HCT116 (cell line): ENCODE data around the gene PCDH15. TPM values are rescaled to one million over a fixed set of nuclear protein-coding genes. Genes with fewer than 3 reads are reported as not detected.

Experiments
- ATAC-seq: fragments of 200-7000 bp; cut with Tn5 transposase; 2 replicates; pipeline ENCODE4 v1.9.1; 2020; ENCODE audit warnings: mild to moderate bottlenecking, moderate library complexity
- BruUV-seq: library from RNA; stranded (reverse); fragments of 400-500 nt; replicated peaks from 2 replicates; lab custom pipeline; 2021; lab: Mats Ljungman, UMichigan
- CTCF ChIA-PET: fragments of 300-600 bp; sonication (Branson Sonifier 250); formaldehyde crosslinking; loops from one replicate; lab custom pipeline; 2021; ENCODE audit warnings: antibody characterized with exemption; lab: Charles Lee
- POLR2A ChIA-PET: fragments of 300-600, 350-600 bp; sonication (Branson Sonifier 250); formaldehyde crosslinking; loops from one replicate; lab custom pipeline; 2021; ENCODE audit warnings: antibody characterized with exemption; lab: Charles Lee
- RAD21 ChIA-PET, 2 experiments: fragments of 300-600 bp; sonication (Branson Sonifier 250); formaldehyde crosslinking; loops; one replicate each; lab custom pipeline; 2023; ENCODE audit warnings: low total read pairs in 2 of 2; ENCODE audit not compliant: uncharacterized antibody in 2 of 2, unreplicated experiment in 2 of 2, low non-redundant PET in 1 of 2; lab: Charles Lee
- DNase-seq: peaks from one replicate; pipeline ENCODE4 v3.0.0-alpha.2; 2010; ENCODE audit warnings: low read depth, low spot score
- H2AFZ ChIP-seq: fragments of 200-600 bp; shearing (Covaris generic), sonication (generic); 2 replicates; pipeline ENCODE4 v1.6.1; 2017; ENCODE audit warnings: low read depth, mixed run types, mixed read lengths, antibody characterized with exemption, low read length; ENCODE audit not compliant: poor library complexity, severe bottlenecking
- H3K27ac ChIP-seq: 2 replicates; pipeline ENCODE4 v1.5.1; 2012; ENCODE audit warnings: low read depth, low read length
- H3K27me3 ChIP-seq: fragments of 200-600 bp; sonication (generic); 2 replicates; pipeline ENCODE4 v1.6.1; 2016; ENCODE audit warnings: mixed run types, low read length, mixed read lengths; ENCODE audit not compliant: insufficient read depth
- H3K36me3 ChIP-seq, 2 experiments: fragments of 200-500 bp in 1 of 2; fragments of 200-600 bp in 1 of 2; sonication (Bioruptor generic) in 1 of 2; sonication (generic) in 1 of 2; 2 replicates each; pipeline versions ENCODE4 v1.5.1 to v1.6.1; 2014 to 2016; ENCODE audit warnings: low read length in 2 of 2, inconsistent platforms in 1 of 2, mixed read lengths in 1 of 2, mixed run types in 1 of 2; ENCODE audit not compliant: insufficient read depth in 2 of 2, control insufficient read depth in 1 of 2
- H3K4me1 ChIP-seq, 2 experiments: fragments of 200-600 bp in 1 of 2; sonication (generic) in 1 of 2; 2 replicates each; pipeline versions ENCODE4 v1.5.1 to v1.6.1; 2012 to 2017; ENCODE audit warnings: low read length in 2 of 2, inconsistent platforms in 1 of 2, mild to moderate bottlenecking in 1 of 2, mixed read lengths in 1 of 2, mixed run types in 1 of 2, moderate library complexity in 1 of 2; ENCODE audit not compliant: insufficient read depth in 2 of 2, control insufficient read depth in 1 of 2
- H3K4me2 ChIP-seq: fragments of 200-600 bp; sonication (generic); 2 replicates; pipeline ENCODE4 v1.6.1; 2017; ENCODE audit warnings: mixed run types, low read length, mixed read lengths
- H3K4me3 ChIP-seq, 2 experiments: fragments of 200-600 bp in 1 of 2; sonication (generic) in 1 of 2; replicated peaks in 1 of 2; 2 replicates each; pipeline ENCODE4 v1.5.1; 2011 to 2016; ENCODE audit warnings: low read length in 2 of 2, control low read depth in 1 of 2, low read depth in 1 of 2, mild to moderate bottlenecking in 1 of 2, mixed read lengths in 1 of 2, mixed run types in 1 of 2
- H3K79me2 ChIP-seq: fragments of 200-600 bp; sonication (generic); 2 replicates; pipeline ENCODE4 v1.6.1; 2017; ENCODE audit warnings: mild to moderate bottlenecking, mixed run types, low read length, moderate library complexity, mixed read lengths; ENCODE audit not compliant: insufficient read depth
- H3K9ac ChIP-seq: fragments of 200-600 bp; sonication (generic); 2 replicates; pipeline ENCODE4 v1.6.1; 2016; ENCODE audit warnings: low read length, mixed read lengths
- H3K9me2 ChIP-seq: fragments of 200-600 bp; sonication (generic), shearing (Covaris generic); 2 replicates; pipeline ENCODE4 v1.6.1; 2017; ENCODE audit warnings: mixed run types, mild to moderate bottlenecking, moderate library complexity; ENCODE audit not compliant: insufficient read depth
- H3K9me3 ChIP-seq, 2 experiments: fragments of 200-500 bp in 1 of 2; fragments of 200-600 bp in 1 of 2; sonication (Bioruptor generic) in 1 of 2; sonication (generic) in 1 of 2; 2 replicates each; pipeline ENCODE4 v1.6.1; 2014 to 2017; ENCODE audit warnings: low read length in 2 of 2, mixed read lengths in 2 of 2, inconsistent platforms in 1 of 2, low read depth in 1 of 2, mild to moderate bottlenecking in 1 of 2, mixed run types in 1 of 2, moderate library complexity in 1 of 2; ENCODE audit not compliant: control insufficient read depth in 1 of 2, insufficient read depth in 1 of 2
- H4K20me1 ChIP-seq: fragments of 200-600 bp; sonication (generic), shearing (Covaris generic); 2 replicates; pipeline ENCODE4 v1.6.1; 2017; ENCODE audit warnings: mixed run types, mild to moderate bottlenecking, moderate library complexity; ENCODE audit not compliant: insufficient read depth
- CBX3 ChIP-seq: IDR thresholded peaks from 2 replicates; pipeline ENCODE4 v1.6.1; 2012; ENCODE audit warnings: low read depth
- CEBPB ChIP-seq: IDR thresholded peaks from 2 replicates; pipeline ENCODE4 v1.6.1; 2012; ENCODE audit warnings: low read depth
- EGR1 ChIP-seq: IDR thresholded peaks from 2 replicates; pipeline ENCODE4 v1.6.1; 2012; ENCODE audit warnings: low read depth
- ELF1 ChIP-seq: IDR thresholded peaks from 2 replicates; pipeline ENCODE4 v1.6.1; 2012; ENCODE audit warnings: low read depth, borderline replicate concordance
- EZH2 ChIP-seq: fragments of 200-600 bp; sonication (generic); IDR thresholded peaks from 2 replicates; pipeline ENCODE4 v1.6.1; 2017; ENCODE audit warnings: antibody characterized with exemption, mixed run types
- FOSL1 ChIP-seq: IDR thresholded peaks from 2 replicates; pipeline ENCODE4 v1.6.1; 2012; ENCODE audit warnings: low read depth
- JUND ChIP-seq: IDR thresholded peaks from 2 replicates; pipeline ENCODE4 v1.6.1; 2012
- POLR2A ChIP-seq: IDR thresholded peaks from 2 replicates; pipeline ENCODE4 v1.7.0; 2011; ENCODE audit warnings: borderline replicate concordance; ENCODE audit not compliant: insufficient read depth, insufficient read length; ENCODE audit errors: extremely low read depth
- RAD21 ChIP-seq: IDR thresholded peaks from 2 replicates; pipeline ENCODE4 v1.6.1; 2012; ENCODE audit warnings: low read depth, mild to moderate bottlenecking
- SIN3A ChIP-seq: IDR thresholded peaks from 2 replicates; pipeline ENCODE4 v1.6.1; 2012; ENCODE audit warnings: low read depth
- SP1 ChIP-seq: IDR thresholded peaks from 2 replicates; pipeline ENCODE4 v1.6.1; 2012; ENCODE audit warnings: low read depth
- TCF7L2 ChIP-seq: IDR thresholded peaks from 2 replicates; pipeline ENCODE4 v1.7.0; 2011; ENCODE audit warnings: borderline replicate concordance, inconsistent platforms; ENCODE audit not compliant: insufficient read depth, insufficient read length; ENCODE audit errors: extremely low read depth
- ZBTB33 ChIP-seq: IDR thresholded peaks from 2 replicates; pipeline ENCODE4 v1.6.1; 2011; ENCODE audit warnings: mild to moderate bottlenecking, low read length, moderate library complexity; ENCODE audit not compliant: insufficient replicate concordance; ENCODE audit errors: extremely low read depth
- ZFX ChIP-seq: fragments of 450-650 bp; IDR thresholded peaks from 2 replicates; pipeline ENCODE4 v1.6.1; 2017
- ZNF274 ChIP-seq: fragments of 200-500 bp; sonication (Bioruptor generic); IDR thresholded peaks from 2 replicates; pipeline ENCODE4 v1.6.1; 2014; ENCODE audit warnings: mild to moderate bottlenecking, low read depth, low read length, inconsistent platforms
- intact Hi-C: fragments of 100-400 bp; cut with micrococcal nuclease; formaldehyde crosslinking; loops from 2 replicates; pipeline ENCODE4 v1.10.0; 2022
- total RNA-seq: library from RNA; stranded (reverse); gene quantifications from one replicate; pipeline ENCODE4 v1.2.1, GENCODE V29; 2021; ENCODE audit not compliant: unreplicated experiment

PCDH15 gene
- total RNA-seq, 1 experiment from 2014 or later, result not detected

GRCh38 chr10:54666192-54666591 lies 134.8 kb downstream of the PCDH15 start:
- RAD21 ChIA-PET, result no interaction called here
- DNase-seq, result no peak
- TF ChIP-seq EGR1 (no peak), TCF7L2 (no peak), ELF1 (no peak), ZBTB33 (no peak), JUND (no peak), CBX3 (no peak), ZNF274 (no peak), ZFX (no peak), EZH2 (no peak), POLR2A (no peak), SP1 (no peak), RAD21 (no peak), FOSL1 (no peak), SIN3A (no peak), CEBPB (no peak)
- TF ChIP-seq, all 23 proteins: peak for 0
- POLR2A ChIA-PET, result no interaction called here
- no peaks in the 10 kb centered on the region for H3K36me3 ChIP-seq
- CTCF ChIA-PET, result no interaction called here
- no peaks in the 10 kb centered on the region for H3K27me3 ChIP-seq
- no peaks in the 10 kb centered on the region for H3K79me2 ChIP-seq
- no peaks in the 10 kb centered on the region for H3K9me2 ChIP-seq
- H3K4me1 ChIP-seq, result no peaks in the 10 kb centered on the region
- H3K9me3 ChIP-seq, result peaks cover 0 to 19% of the 10 kb centered on the region in 2 experiments; a peak in 2 of 4 replicates
- no TSS peak for BruUV-seq
- intact Hi-C loops, result no loop called here
- no peak overlapping the region for H3K9ac ChIP-seq
- no peak overlapping the region for H2AFZ ChIP-seq
- H3K4me3 ChIP-seq, result no peak overlapping the region
- no peaks in the 10 kb centered on the region for H4K20me1 ChIP-seq
- H3K27ac ChIP-seq, result no peak overlapping the region
- no peak for ATAC-seq
- no peak overlapping the region for H3K4me2 ChIP-seq
